ENCODE results near the gene AP3D1. TPM values are rescaled to one million over a fixed set of nuclear protein-coding genes. Genes with fewer than 3 reads are reported as not detected.

AP3D1 gene
- total and polyA plus RNA-seq, 9 of the 15 experiments (the other 6 are each of a cell fraction or from before 2014, with no cell fraction given), result 1.2 to 86.1 (median 35.9) TPM

DNA sequence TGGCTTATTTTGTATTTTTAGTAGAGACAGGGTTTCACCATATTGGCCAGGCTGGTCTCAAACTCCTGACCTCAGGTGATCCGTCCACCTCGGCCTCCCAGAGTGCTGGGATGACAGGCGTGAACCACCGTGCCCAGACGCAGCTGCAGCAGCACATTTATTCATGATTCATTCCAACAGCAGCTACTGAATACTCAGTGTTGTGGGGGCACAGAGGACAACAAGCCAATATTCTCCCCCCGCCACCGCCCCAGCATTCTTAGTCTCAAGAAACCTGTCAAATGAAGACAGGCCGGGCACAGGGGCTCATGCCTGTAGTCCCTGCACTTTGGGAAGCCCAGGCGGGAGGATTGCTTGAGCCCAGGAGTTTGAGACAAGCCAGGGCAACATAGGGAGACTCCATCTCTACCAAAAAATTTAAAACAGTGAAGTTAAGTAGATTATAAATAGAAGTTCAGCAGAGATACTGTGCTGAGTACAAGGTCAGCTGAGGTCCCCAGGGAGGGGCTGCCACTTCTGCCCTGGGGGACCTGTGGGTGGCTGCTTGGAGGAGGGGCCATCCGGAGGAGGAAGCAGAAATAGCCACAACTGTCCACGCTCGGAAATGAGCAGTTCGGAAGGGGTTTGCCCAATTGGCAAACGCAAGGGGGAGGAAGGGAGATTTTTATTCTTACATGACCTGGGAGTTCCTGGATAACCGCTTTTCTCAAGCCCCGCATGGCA lies 16.7 kb upstream of the AP3D1 start (continued):
- TF ChIP-seq ZNF75A (CRISPR knock-in tag; IDR thresholded peaks at IDR 0.05), result no peak
- 0 out of 2 replicates have a peak, but pooled peaks have one; percentile 6 for TF ChIP-seq CEBPB (tag; IDR thresholded peaks at IDR 0.05)
- peak in 1 of 2 experiments; percentile 26; a peak in 1 of 4 replicates for TF ChIP-seq MAZ (CRISPR knock-in tag; conservative IDR thresholded peaks at IDR 0.05 in 1 of 2, IDR thresholded peaks at IDR 0.05 in 1 of 2)
- TF ChIP-seq ZBTB7A (IDR thresholded peaks at IDR 0.05; ENCODE audit: borderline replicate concordance, control insufficient read depth, low read depth, low read length), result peak; percentile 86; the same call in 1 of the 2 replicates
- TF ChIP-seq, protein P1, sequence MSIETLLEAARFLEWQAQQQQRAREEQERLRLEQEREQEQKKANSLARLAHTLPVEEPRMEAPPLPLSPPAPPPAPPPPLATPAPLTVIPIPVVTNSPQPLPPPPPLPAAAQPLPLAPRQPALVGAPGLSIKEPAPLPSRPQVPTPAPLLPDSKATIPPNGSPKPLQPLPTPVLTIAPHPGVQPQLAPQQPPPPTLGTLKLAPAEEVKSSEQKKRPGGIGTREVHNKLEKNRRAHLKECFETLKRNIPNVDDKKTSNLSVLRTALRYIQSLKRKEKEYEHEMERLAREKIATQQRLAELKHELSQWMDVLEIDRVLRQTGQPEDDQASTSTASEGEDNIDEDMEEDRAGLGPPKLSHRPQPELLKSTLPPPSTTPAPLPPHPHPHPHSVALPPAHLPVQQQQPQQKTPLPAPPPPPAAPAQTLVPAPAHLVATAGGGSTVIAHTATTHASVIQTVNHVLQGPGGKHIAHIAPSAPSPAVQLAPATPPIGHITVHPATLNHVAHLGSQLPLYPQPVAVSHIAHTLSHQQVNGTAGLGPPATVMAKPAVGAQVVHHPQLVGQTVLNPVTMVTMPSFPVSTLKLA (conservative IDR thresholded peaks at IDR 0.05), result peak in 1 of 2 experiments; percentile 14; a peak in 1 of 4 replicates
- TF ChIP-seq, protein P2, sequence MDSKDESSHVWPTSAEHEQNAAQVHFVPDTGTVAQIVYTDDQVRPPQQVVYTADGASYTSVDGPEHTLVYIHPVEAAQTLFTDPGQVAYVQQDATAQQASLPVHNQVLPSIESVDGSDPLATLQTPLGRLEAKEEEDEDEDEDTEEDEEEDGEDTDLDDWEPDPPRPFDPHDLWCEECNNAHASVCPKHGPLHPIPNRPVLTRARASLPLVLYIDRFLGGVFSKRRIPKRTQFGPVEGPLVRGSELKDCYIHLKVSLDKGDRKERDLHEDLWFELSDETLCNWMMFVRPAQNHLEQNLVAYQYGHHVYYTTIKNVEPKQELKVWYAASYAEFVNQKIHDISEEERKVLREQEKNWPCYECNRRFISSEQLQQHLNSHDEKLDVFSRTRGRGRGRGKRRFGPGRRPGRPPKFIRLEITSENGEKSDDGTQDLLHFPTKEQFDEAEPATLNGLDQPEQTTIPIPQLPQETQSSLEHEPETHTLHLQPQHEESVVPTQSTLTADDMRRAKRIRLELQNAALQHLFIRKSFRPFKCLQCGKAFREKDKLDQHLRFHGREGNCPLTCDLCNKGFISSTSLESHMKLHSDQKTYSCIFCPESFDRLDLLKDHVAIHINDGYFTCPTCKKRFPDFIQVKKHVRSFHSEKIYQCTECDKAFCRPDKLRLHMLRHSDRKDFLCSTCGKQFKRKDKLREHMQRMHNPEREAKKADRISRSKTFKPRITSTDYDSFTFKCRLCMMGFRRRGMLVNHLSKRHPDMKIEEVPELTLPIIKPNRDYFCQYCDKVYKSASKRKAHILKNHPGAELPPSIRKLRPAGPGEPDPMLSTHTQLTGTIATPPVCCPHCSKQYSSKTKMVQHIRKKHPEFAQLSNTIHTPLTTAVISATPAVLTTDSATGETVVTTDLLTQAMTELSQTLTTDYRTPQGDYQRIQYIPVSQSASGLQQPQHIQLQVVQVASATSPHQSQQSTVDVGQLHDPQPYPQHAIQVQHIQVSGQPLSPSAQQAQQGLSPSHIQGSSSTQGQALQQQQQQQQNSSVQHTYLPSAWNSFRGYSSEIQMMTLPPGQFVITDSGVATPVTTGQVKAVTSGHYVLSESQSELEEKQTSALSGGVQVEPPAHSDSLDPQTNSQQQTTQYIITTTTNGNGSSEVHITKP (IDR thresholded peaks at IDR 0.05; ENCODE audit: partially characterized antibody), result peak; percentile 19
- peak; percentile 34; the same call in 1 of the 2 replicates for TF ChIP-seq GABPA (tag; conservative IDR thresholded peaks at IDR 0.05; ENCODE audit: low read depth)
- peak; percentile 22 for TF ChIP-seq SMAD1 (IDR thresholded peaks at IDR 0.05; ENCODE audit: low read depth, low read length, partially characterized antibody)
- TF ChIP-seq, protein P3, sequence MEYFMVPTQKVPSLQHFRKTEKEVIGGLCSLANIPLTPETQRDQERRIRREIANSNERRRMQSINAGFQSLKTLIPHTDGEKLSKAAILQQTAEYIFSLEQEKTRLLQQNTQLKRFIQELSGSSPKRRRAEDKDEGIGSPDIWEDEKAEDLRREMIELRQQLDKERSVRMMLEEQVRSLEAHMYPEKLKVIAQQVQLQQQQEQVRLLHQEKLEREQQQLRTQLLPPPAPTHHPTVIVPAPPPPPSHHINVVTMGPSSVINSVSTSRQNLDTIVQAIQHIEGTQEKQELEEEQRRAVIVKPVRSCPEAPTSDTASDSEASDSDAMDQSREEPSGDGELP (CRISPR knock-in tag; IDR thresholded peaks at IDR 0.05; ENCODE audit: borderline replicate concordance), result peak; percentile 18; the same call in 1 of the 2 replicates
- peak; percentile 85 for TF ChIP-seq ETV1 (tag; conservative IDR thresholded peaks at IDR 0.05; ENCODE audit: low read depth)
- TF ChIP-seq ETV6 (IDR thresholded peaks at IDR 0.05; ENCODE audit: borderline replicate concordance in 1 of 2, low read depth in 2 of 2, low read length in 1 of 2), result 0 out of 4 replicates have a peak, but pooled peaks of 1 of the 2 experiments have one; percentile 28
- no peak for TF ChIP-seq ETV6 (CRISPR knock-in tag; IDR thresholded peaks at IDR 0.05; ENCODE audit: borderline replicate concordance)
- no peak for TF ChIP-seq GATAD2A (IDR thresholded peaks at IDR 0.05)
- TF ChIP-seq NCOA1 (IDR thresholded peaks at IDR 0.05; ENCODE audit: low read depth), result 0 out of 2 replicates have a peak, but pooled peaks have one; percentile 30
- peak in 1 of 2 experiments; percentile 58; a peak in 1 of 4 replicates for TF ChIP-seq TBL1XR1 (IDR thresholded peaks at IDR 0.05; ENCODE audit: low read length in 2 of 2)
- TF ChIP-seq EP300 (IDR thresholded peaks at IDR 0.05; ENCODE audit: low read length), result peak; percentile 64; the same call in 1 of the 2 replicates
- TF ChIP-seq, protein P4, sequence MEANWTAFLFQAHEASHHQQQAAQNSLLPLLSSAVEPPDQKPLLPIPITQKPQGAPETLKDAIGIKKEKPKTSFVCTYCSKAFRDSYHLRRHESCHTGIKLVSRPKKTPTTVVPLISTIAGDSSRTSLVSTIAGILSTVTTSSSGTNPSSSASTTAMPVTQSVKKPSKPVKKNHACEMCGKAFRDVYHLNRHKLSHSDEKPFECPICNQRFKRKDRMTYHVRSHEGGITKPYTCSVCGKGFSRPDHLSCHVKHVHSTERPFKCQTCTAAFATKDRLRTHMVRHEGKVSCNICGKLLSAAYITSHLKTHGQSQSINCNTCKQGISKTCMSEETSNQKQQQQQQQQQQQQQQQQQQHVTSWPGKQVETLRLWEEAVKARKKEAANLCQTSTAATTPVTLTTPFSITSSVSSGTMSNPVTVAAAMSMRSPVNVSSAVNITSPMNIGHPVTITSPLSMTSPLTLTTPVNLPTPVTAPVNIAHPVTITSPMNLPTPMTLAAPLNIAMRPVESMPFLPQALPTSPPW (CRISPR knock-in tag; IDR thresholded peaks at IDR 0.05), result peak; percentile 81
- TF ChIP-seq MXI1 (IDR thresholded peaks at IDR 0.05; ENCODE audit: low read depth, low read length), result no peak
- peak; percentile 58; the same call in 1 of the 2 replicates for TF ChIP-seq NCOR1 (IDR thresholded peaks at IDR 0.05)
